HepG2 (cell line): ENCODE measurements around the gene RNASE11. TPM values are rescaled to one million over a fixed set of nuclear protein-coding genes. Genes with fewer than 3 reads are reported as not detected.

Experiments used
- DMTF1 ChIP-seq: sonication (generic); formaldehyde crosslinking; IDR thresholded peaks from 2 replicates; pipeline ENCODE4 v1.4.0; 2020; ENCODE audit warnings: mild to moderate bottlenecking, missing genetic modification reagents
- GPN1 ChIP-seq: sonication (generic); formaldehyde crosslinking; IDR thresholded peaks from 2 replicates; pipeline ENCODE4 v1.5.1; 2020; ENCODE audit warnings: missing genetic modification reagents, borderline replicate concordance
- NR2F2 ChIP-seq: IDR thresholded peaks from 2 replicates; pipeline ENCODE4 v1.6.1; 2012; ENCODE audit warnings: low read depth, inconsistent platforms, borderline replicate concordance
- ZNF674 ChIP-seq: sonication (generic); formaldehyde crosslinking; IDR thresholded peaks from 2 replicates; pipeline ENCODE4 v1.5.0; 2020; ENCODE audit warnings: low read depth, mild to moderate bottlenecking, missing genetic modification reagents
- polyA plus RNA-seq, 8 experiments: library from polyadenylated mRNA; depleted of rRNA in 3 of 8; stranded (reverse) in 7 of 8; unstranded in 1 of 8; fragments of >200 nt; fragmentation: Illumina TruSeq in 4 of 8; extraction: Trizol in 4 of 8; gene quantifications; 2 replicates each; pipeline versions ENCODE4 v1.2.1 to v1.2.3, GENCODE V29; 2011 to 2016; ENCODE audit warnings: low read depth in 4 of 8, missing spikeins in 1 of 8, mixed read lengths in 1 of 8; ENCODE audit not compliant: insufficient read depth in 1 of 8
- total RNA-seq, 5 experiments: library from RNA; depleted of rRNA; stranded (reverse); fragments of >200 nt; fragmentation: Illumina TruSeq; extraction: Trizol; gene quantifications; 2 replicates each; pipeline ENCODE4 v1.2.3, GENCODE V29; 2016; ENCODE audit warnings: low read depth in 1 of 5
- TF ChIP-seq, protein P1 (sequence below): sonication (generic); formaldehyde crosslinking; IDR thresholded peaks from 2 replicates; pipeline ENCODE4 v1.9.0; 2021; ENCODE audit warnings: mild to moderate bottlenecking, missing genetic modification reagents

Gene RNASE11
- total and polyA plus RNA-seq, 2 of the 13 experiments (the other 11 are each of a cell fraction or from before 2014, with no cell fraction given), result not detected

DNA sequence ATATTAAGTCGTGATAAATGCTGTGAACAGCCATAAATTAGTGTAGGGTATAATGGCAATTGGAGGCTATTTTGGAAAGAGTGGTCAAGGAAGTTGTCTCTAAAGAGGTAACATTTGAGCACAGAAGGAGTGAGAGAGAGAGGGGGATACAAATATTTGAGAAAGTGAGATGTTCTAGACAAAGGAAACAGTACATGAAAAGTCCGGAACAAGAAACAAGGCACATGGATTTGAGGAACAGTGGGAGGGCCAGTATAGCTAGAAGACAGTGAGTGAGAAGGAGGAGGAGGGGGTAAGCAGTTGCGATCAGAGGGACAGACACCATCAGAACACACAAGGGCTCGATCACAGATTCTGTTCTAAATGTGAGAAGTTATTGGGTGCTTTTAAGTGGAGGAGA lies 23.5 kb upstream of the RNASE11 start (continued):
- TF ChIP-seq, protein P1, sequence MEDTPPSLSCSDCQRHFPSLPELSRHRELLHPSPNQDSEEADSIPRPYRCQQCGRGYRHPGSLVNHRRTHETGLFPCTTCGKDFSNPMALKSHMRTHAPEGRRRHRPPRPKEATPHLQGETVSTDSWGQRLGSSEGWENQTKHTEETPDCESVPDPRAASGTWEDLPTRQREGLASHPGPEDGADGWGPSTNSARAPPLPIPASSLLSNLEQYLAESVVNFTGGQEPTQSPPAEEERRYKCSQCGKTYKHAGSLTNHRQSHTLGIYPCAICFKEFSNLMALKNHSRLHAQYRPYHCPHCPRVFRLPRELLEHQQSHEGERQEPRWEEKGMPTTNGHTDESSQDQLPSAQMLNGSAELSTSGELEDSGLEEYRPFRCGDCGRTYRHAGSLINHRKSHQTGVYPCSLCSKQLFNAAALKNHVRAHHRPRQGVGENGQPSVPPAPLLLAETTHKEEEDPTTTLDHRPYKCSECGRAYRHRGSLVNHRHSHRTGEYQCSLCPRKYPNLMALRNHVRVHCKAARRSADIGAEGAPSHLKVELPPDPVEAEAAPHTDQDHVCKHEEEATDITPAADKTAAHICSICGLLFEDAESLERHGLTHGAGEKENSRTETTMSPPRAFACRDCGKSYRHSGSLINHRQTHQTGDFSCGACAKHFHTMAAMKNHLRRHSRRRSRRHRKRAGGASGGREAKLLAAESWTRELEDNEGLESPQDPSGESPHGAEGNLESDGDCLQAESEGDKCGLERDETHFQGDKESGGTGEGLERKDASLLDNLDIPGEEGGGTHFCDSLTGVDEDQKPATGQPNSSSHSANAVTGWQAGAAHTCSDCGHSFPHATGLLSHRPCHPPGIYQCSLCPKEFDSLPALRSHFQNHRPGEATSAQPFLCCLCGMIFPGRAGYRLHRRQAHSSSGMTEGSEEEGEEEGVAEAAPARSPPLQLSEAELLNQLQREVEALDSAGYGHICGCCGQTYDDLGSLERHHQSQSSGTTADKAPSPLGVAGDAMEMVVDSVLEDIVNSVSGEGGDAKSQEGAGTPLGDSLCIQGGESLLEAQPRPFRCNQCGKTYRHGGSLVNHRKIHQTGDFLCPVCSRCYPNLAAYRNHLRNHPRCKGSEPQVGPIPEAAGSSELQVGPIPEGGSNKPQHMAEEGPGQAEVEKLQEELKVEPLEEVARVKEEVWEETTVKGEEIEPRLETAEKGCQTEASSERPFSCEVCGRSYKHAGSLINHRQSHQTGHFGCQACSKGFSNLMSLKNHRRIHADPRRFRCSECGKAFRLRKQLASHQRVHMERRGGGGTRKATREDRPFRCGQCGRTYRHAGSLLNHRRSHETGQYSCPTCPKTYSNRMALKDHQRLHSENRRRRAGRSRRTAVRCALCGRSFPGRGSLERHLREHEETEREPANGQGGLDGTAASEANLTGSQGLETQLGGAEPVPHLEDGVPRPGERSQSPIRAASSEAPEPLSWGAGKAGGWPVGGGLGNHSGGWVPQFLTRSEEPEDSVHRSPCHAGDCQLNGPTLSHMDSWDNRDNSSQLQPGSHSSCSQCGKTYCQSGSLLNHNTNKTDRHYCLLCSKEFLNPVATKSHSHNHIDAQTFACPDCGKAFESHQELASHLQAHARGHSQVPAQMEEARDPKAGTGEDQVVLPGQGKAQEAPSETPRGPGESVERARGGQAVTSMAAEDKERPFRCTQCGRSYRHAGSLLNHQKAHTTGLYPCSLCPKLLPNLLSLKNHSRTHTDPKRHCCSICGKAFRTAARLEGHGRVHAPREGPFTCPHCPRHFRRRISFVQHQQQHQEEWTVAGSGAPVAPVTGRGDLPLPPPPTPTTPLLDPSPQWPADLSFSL (CRISPR knock-in tag), result no peak
- TF ChIP-seq DMTF1 (no peak), GPN1 (CRISPR knock-in tag) (no peak), NR2F2 (no peak), ZNF674 (CRISPR knock-in tag) (no peak)
